ENCODE data around the gene TC2N.

DNA sequence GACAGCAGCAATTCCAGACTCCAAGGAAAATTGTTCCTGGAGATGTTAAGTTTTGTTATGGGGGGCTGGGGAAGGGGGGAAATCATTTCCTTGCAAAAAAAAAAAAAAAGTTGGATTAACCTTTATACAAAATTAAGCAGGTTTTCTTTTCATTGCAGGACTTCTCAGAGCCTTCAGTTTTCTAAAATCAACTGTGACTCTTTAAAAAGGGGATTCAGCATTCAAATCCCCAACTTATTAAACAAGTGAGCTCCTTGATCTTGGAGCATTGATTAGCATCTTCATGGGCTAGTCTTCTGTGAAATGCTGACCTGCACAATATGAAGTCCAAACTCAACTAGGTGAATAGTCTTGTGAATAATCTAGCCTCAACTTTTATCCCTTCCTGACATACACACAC lies 7.1 kb downstream of the TC2N start:
- no peak for TF ChIP-seq EZH2 (IDR thresholded peaks at IDR 0.05; ENCODE audit: borderline replicate concordance, low read length)
- TF ChIP-seq, protein P1, sequence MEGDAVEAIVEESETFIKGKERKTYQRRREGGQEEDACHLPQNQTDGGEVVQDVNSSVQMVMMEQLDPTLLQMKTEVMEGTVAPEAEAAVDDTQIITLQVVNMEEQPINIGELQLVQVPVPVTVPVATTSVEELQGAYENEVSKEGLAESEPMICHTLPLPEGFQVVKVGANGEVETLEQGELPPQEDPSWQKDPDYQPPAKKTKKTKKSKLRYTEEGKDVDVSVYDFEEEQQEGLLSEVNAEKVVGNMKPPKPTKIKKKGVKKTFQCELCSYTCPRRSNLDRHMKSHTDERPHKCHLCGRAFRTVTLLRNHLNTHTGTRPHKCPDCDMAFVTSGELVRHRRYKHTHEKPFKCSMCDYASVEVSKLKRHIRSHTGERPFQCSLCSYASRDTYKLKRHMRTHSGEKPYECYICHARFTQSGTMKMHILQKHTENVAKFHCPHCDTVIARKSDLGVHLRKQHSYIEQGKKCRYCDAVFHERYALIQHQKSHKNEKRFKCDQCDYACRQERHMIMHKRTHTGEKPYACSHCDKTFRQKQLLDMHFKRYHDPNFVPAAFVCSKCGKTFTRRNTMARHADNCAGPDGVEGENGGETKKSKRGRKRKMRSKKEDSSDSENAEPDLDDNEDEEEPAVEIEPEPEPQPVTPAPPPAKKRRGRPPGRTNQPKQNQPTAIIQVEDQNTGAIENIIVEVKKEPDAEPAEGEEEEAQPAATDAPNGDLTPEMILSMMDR (IDR thresholded peaks at IDR 0.05; ENCODE audit: low read length) = no peak
